ACC112 (cell line): ENCODE data around the gene METTL2A.
A peak's percentile ranks its signal among the peaks of the same experiment; 100 is the strongest.
"Not testable (repeated sequence)": the region's sequence is repeated elsewhere in the genome, so short reads cannot be mapped to it uniquely, and the experiment has no call there.

ENCODE experiments used
- H2AFZ ChIP-seq: fragments of 200-600 bp; sonication (generic); one replicate; pipeline ENCODE4 v1.6.0; 2017; ENCODE audit warnings: antibody characterized with exemption, low read length; ENCODE audit not compliant: unreplicated experiment
- H3K27ac ChIP-seq: fragments of 200-600 bp; sonication (generic); 2 replicates; pipeline ENCODE4 v1.5.1; 2014; ENCODE audit warnings: low read depth, mild to moderate bottlenecking, antibody characterized with exemption, low read length, moderate library complexity
- H3K27me3 ChIP-seq: fragments of 200-600 bp; sonication (generic); 2 replicates; pipeline ENCODE4 v1.6.1; 2014; ENCODE audit warnings: mild to moderate bottlenecking, antibody characterized with exemption, low read length, moderate library complexity, mixed read lengths; ENCODE audit not compliant: insufficient read depth
- H3K36me3 ChIP-seq: fragments of 200-600 bp; sonication (generic); 2 replicates; pipeline ENCODE4 v1.6.1; 2016; ENCODE audit warnings: mild to moderate bottlenecking, antibody characterized with exemption, low read length, moderate library complexity, mixed read lengths; ENCODE audit not compliant: insufficient read depth
- H3K4me1 ChIP-seq: fragments of 200-600 bp; sonication (generic); one replicate; pipeline ENCODE4 v1.6.1; 2016; ENCODE audit warnings: low read length, mixed read lengths; ENCODE audit not compliant: insufficient read depth, unreplicated experiment, control insufficient read depth
- H3K4me3 ChIP-seq: fragments of 200-600 bp; sonication (generic); 2 replicates; pipeline ENCODE4 v1.5.1; 2014; ENCODE audit warnings: mild to moderate bottlenecking, low read depth, low read length
- H3K79me2 ChIP-seq: fragments of 200-600 bp; sonication (generic); one replicate; pipeline ENCODE4 v1.6.0; 2016; ENCODE audit warnings: low read length; ENCODE audit not compliant: control insufficient read depth, unreplicated experiment, insufficient read depth

METTL2A gene

DNA sequence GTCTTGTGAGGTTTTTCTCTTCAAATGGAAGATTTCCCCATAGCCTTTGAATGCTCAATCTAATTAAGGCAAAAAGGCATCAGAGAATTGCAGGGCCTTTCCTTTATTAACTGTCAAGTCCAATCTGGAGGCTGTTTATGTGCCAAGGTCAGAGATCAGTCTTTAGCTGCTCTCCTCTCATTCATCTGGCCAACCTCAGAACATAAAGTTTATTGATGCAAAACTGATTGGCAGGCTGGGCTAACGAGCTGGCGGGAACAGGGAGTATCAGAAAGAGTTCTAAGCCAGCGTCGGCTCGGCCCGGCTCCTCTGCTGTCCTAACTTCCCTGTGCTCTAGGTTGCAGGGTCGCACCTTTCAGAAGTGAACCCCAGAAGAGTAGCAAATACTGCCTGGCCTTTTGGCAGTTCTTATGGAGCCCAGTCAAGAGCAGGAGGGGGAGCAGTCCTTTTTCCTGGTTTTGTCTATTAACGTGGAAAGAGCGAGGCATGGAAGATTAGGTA is 47.7 kb downstream of the METTL2A start:
- not testable (repeated sequence) for H3K4me1 ChIP-seq, H3K27ac ChIP-seq

DNA sequence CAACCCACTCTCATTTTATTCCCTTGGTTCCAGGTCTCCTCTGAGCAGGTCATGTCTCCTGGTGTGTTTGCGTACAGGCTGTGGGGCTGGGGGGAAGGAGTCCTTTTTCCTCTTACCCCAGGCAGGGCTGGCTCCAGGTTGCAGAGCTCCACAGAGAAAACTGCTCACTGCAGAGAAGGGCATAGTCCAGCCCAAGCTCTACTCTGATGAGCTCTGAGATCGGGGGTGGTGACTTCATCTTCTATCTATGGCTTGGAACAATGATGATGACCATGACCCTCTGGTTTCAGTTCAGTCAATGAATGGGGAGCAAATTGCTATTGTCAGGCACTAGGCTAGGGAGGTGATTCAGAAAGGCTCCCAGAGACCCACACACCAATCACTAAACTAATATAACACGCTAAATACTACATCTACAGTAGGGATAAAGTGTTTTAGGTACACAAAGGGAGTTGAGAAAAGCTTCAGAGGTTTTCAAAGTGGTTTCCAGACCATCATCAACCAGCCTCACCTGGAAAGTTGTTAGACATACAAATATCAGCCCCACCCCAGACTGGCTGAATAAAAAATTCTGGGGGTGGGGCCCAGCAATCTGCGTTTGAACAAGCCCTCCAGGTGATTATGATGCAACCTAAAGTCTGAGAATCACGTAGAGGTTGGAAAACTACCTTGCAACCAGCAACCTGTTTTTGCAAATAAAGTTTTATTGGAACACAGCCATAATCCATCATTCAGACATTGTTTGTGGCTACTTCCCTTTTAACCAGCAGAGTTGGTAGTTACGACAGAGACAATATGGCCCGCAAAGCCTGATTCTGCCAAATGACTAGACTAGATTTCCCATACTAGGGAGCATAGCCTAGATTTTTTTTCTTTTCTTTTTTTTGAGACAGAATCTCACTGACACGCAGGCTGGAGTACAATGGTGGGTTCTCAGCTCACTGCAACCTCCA is 49.6 kb downstream of the METTL2A start:
- H3K4me1 ChIP-seq, H2AFZ ChIP-seq, H3K36me3 ChIP-seq, H3K79me2 ChIP-seq, H3K27me3 ChIP-seq, H3K27ac ChIP-seq, H3K4me3 ChIP-seq: not testable (repeated sequence)

More for the DNA sequence above, 47.7 kb downstream of the METTL2A start:
- not testable (repeated sequence) for H3K4me3 ChIP-seq, H2AFZ ChIP-seq, H3K36me3 ChIP-seq, H3K79me2 ChIP-seq, H3K27me3 ChIP-seq

DNA sequence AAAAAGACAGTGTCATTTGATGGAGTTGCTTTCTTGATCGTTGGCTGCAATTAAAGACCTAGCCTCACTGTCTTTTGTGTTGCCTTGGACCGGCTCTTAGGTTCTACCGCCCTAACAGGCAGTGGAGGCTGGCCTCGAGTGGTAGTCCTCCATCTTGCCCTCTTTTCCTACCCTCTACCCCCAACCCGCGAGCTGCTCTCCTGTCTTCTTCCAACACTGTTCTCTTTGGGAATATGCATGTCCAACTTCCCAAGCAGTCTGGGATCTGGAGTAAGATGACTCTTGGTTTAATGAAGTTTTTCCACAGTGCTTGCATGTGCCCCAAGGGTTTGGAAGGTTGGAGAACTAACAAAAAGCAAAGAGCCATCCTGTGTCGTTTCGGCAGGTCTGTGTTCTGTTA is 53.4 kb downstream of the METTL2A start:
- peak overlapping the region; percentile 71 for H3K4me3 ChIP-seq
- not testable (repeated sequence) for H3K4me1 ChIP-seq

DNA sequence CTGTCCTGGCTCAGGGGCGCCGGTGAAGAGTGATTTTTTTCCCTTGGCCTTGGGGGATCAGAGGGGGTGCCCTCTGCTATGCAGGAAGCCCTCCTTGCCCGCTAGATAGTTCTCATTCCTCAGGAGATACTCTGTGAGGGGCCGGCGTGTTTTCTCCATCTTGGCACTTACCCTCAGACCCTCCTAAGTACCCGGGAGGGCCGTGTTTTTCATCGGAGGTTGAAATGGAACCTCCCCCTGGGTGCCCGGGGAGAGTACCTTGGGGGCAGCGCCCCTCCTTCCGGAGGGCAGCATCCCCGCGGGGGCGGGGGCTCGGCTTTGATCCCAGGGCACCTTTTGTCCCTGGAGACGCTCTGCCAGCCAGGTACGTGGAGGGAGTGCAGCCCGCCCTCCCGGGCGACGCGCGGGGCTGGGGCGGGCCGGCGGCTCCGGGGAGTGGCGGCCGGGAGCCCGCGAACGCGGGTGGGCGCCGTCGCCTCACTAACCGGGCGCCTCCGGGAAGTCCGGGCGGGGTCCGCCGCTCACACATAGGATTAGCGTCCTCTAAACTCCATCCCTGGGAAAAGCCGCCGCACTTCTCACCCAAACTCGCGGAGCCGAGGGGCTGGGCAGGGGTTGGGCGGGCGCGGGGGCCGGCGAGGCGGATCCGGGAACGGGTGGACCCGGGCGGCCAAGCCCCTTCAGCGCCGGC is 54.2 kb downstream of the METTL2A start:
- H3K4me3 ChIP-seq: peak overlapping the region; percentile 71
- not testable (repeated sequence) for H3K27me3 ChIP-seq, H3K4me1 ChIP-seq, H3K36me3 ChIP-seq
- peak overlapping the region; percentile 36 for H2AFZ ChIP-seq
- H3K79me2 ChIP-seq: peaks cover 45% of the 10 kb centered on the region
- peak overlapping the region; percentile 41; the same call in 1 of the 2 replicates for H3K27ac ChIP-seq

More for the DNA sequence above, 53.4 kb downstream of the METTL2A start:
- H3K79me2 ChIP-seq: peaks cover 38% of the 10 kb centered on the region
- H3K27me3 ChIP-seq, H2AFZ ChIP-seq, H3K27ac ChIP-seq, H3K36me3 ChIP-seq: not testable (repeated sequence)

DNA sequence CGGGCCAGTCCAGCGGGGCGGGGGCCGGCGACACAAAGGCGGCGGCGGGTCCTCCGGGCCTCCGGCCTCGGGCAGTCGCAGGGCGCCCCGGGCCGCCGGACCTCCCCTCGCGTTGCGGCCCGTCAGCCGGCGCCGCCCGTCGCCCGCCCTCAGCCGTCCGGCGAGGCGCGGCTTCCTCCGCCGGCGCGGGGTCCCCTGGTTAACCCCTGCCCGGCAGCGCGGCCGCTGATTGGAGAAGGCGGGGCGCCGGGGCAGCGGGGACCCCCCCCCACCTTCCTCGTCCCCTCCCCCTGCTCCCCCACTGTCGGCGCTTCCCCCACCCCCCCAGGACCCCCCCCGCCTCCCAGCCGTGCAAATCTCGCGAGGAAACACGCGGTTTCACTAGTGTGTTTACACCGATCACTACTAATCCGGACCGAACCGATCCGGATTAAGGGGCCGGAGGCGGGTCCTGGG is 54.8 kb downstream of the METTL2A start, which contains the start of gene TLK2:
TLK2 (plus strand) TSS at position 402 of the 456 bp plus-strand sequence. CDS start 2,301 bp downstream, outside the sequence.
- Histone ChIP-seq H3K27me3 (no peaks in the 10 kb centered on the region), H3K4me3 (peak within 1 kb of the TSS; percentile 82), H3K79me2 (peaks cover 50% of the 10 kb centered on the region), H3K4me1 (peaks cover 8% of the 10 kb centered on the region), H3K27ac (peak within 1 kb of the TSS; percentile 63), H3K36me3 (no peaks in the 10 kb centered on the region), H2AFZ (peak within 1 kb of the TSS; percentile 36)

DNA sequence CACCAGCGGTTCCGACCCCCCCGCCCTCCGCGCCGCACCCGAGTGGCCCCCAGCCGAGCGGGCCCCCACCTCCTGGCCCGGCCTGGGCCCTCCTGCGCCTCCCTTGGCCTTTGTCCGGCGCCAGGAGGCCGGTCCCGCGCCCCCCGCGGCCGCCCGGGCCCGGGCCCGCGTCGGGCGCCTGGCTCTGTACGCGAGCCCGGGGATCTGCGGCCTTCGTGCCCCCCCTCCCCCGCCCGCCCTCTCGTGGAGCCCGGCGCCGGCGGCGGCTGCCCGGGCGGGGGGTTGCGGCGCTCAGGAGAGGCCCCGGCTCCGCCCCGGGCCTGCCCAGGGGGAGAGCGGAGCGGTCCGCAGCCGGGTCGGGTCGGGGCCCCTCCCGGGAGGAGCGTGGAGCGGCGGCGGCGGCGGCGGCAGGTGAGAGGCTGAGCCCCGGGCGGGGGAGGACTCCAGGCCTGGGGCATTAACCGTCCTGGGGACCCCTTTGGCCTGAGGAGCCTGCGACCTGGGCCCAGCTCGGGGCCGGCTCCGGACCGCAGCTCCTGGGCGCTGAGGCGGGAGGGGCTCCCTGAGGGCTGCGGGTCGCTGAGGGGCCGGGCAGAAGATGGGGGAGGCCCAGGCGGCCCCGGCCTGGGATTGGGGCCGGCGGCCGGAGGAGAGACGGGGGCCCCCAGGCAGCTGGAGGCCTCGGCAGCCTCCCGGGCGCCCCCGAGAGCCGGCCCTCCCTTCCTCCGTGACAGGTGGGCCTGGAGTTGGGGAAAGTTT is 55.4 kb downstream of the METTL2A start:
- H3K4me3 ChIP-seq: peak overlapping the region; percentile 82
- H3K79me2 ChIP-seq: peaks cover 56% of the 10 kb centered on the region
- H3K27me3 ChIP-seq, H2AFZ ChIP-seq, H3K36me3 ChIP-seq, H3K4me1 ChIP-seq: not testable (repeated sequence)
- peak overlapping the region; percentile 63; the same call in 1 of the 2 replicates for H3K27ac ChIP-seq

DNA sequence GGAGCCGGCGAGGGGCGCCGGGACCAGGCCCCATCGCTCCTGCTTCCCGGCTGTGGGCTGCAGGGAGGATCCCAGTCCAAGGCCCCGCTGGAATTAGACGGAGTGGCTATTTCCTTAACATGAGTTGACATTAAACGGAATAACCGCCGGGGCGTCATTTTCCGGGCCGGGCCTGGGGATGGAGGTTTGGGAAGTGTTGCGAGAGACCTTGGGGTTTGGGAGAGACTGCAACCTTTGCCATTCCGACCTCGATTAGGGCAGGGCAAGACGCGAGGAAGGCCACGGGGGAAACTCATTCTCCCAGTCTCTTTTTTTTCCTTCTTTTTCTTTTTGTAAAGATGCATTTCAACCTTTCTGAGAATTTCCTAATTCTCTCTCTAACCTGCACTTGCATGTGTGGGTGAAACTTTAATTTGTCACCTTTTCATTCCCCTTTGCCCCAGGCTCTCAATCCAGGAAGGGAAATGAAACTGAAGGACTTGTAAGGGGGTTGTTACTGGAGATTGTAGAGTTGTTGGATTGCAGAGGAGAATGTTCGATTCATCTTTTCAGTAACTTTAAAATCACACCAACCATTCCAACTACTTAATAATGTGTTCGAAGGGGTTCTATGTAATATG is 56.1 kb downstream of the METTL2A start:
- Histone ChIP-seq H3K79me2 (peaks cover 56% of the 10 kb centered on the region), H3K4me3 (peak overlapping the region; percentile 82), H3K27ac (peak overlapping the region; percentile 63)
- not testable (repeated sequence) for H3K36me3 ChIP-seq, H2AFZ ChIP-seq, H3K27me3 ChIP-seq, H3K4me1 ChIP-seq

DNA sequence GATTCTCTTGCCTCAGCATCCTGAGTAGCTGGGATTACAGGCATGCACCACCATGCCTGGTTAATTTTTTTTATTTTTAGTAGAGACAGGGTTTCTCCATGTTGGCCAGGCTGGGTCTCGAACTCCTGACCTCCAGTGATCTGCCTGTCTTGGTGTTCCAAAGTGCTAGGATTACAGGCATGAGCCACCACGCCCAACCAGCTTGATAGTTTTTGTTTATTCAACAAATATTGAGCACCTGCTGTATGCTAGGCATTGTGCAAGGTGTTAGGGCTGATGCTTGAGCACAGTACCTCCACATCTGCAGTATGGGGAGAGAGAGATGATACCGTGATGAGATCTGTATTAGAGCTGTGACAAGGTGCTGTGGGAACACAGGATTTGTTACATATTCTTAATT is 58.9 kb downstream of the METTL2A start:
- not testable (repeated sequence) for H3K4me1 ChIP-seq, H3K36me3 ChIP-seq, H2AFZ ChIP-seq, H3K27ac ChIP-seq, H3K27me3 ChIP-seq, H3K4me3 ChIP-seq
- H3K79me2 ChIP-seq: peaks cover 69% of the 10 kb centered on the region

DNA sequence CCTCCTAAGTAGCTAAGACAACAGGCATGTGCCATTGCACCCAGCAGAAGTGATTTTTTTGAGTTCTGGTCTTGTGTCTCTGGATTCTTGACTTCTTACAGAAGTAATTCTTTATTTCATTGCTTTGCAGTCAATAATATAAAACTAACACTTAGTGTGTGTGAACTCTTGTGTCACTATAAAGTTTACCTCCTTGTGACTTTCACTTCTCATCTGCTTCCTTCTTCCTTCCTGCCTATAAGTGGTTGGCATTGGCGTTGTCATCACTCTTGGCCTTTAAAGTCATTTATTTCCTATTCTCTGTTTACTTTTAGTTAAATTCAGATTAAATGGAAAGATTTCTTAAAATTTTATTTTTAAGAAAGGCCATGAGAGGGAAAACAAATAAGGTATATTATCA is 67.3 kb downstream of the METTL2A start:
- not testable (repeated sequence) for H3K36me3 ChIP-seq, H3K27ac ChIP-seq, H3K27me3 ChIP-seq, H3K4me1 ChIP-seq, H3K4me3 ChIP-seq, H2AFZ ChIP-seq
- H3K79me2 ChIP-seq: peaks cover 76% of the 10 kb centered on the region
